Measurements from ENCODE around the gene FBXL7.

- TF ChIP-seq OSR1 (CRISPR knock-in tag; IDR thresholded peaks at IDR 0.05) (no peak), ZFP30 (CRISPR knock-in tag; IDR thresholded peaks at IDR 0.05) (no peak), SNAI2 (CRISPR knock-in tag; IDR thresholded peaks at IDR 0.05) (no peak), CSRNP3 (CRISPR knock-in tag; IDR thresholded peaks at IDR 0.05) (no peak), ESRRG (CRISPR knock-in tag; IDR thresholded peaks at IDR 0.05) (no peak), CSDC2 (CRISPR knock-in tag; IDR thresholded peaks at IDR 0.05) (no peak), ARNTL (CRISPR knock-in tag; IDR thresholded peaks at IDR 0.05; ENCODE audit: borderline replicate concordance, low read depth) (no peak), PATZ1 (CRISPR knock-in tag; IDR thresholded peaks at IDR 0.05; ENCODE audit: borderline replicate concordance) (no peak)
These were observed 401.2 kb downstream of the FBXL7 start for GRCh38 chr5:15901151-15901550.
